PC-9 (cell line): Measurements from ENCODE around the gene MATK. TPM values are rescaled to one million over a fixed set of nuclear protein-coding genes. Genes with fewer than 3 reads are reported as not detected.

Experiments
- BruUV-seq: library from RNA; stranded (reverse); fragments of 400-500 nt; replicated peaks from 2 replicates; lab custom pipeline; 2021; lab: Mats Ljungman, UMichigan
- CTCF ChIA-PET: fragments of 300-600 bp; sonication (Branson Sonifier 250); formaldehyde crosslinking; loops from one replicate; lab custom pipeline; 2022; ENCODE audit warnings: antibody characterized with exemption; lab: Charles Lee
- POLR2A ChIA-PET: fragments of 300-600 bp; sonication (Branson Sonifier 250); formaldehyde crosslinking; loops from one replicate; lab custom pipeline; 2022; ENCODE audit warnings: antibody characterized with exemption; ENCODE audit not compliant: unreplicated experiment; lab: Charles Lee
- DNase-seq, 2 experiments: peaks; one replicate each; pipeline versions ENCODE4 v3.0.0 to v3.0.0-alpha.2; 2015 to 2022; ENCODE audit warnings: mixed read lengths in 1 of 2
- H2AFZ ChIP-seq: fragments of 200-600 bp; sonication (generic); 2 replicates; pipeline ENCODE4 v1.8.1; 2017; ENCODE audit warnings: antibody characterized with exemption
- H3F3A ChIP-seq: fragments of 200-600 bp; sonication (generic); 2 replicates; pipeline ENCODE4 v1.8.1; 2017; ENCODE audit warnings: antibody characterized with exemption, mild to moderate bottlenecking, low read depth; ENCODE audit not compliant: insufficient read depth
- H3K27ac ChIP-seq: fragments of 200-600 bp; sonication (generic); 2 replicates; pipeline ENCODE4 v1.6.1; 2016; ENCODE audit warnings: mixed run types
- H3K27me3 ChIP-seq: fragments of 200-600 bp; sonication (generic); 2 replicates; pipeline ENCODE4 v1.6.1; 2016; ENCODE audit warnings: low read depth, mixed run types; ENCODE audit not compliant: insufficient read depth
- H3K36me3 ChIP-seq: fragments of 200-600 bp; sonication (generic); 2 replicates; pipeline ENCODE4 v1.6.1; 2016; ENCODE audit warnings: low read depth, mixed run types
- H3K4me1 ChIP-seq: fragments of 200-600 bp; sonication (generic); replicated peaks from 2 replicates; pipeline ENCODE4 v1.6.1; 2016; ENCODE audit warnings: mixed run types; ENCODE audit not compliant: insufficient read depth
- H3K4me2 ChIP-seq: fragments of 200-600 bp; sonication (generic); 2 replicates; pipeline ENCODE4 v1.6.1; 2017; ENCODE audit warnings: mixed run types
- H3K4me3 ChIP-seq: fragments of 200-600 bp; sonication (generic); 2 replicates; pipeline ENCODE4 v1.6.1; 2016; ENCODE audit warnings: mixed run types
- H3K79me2 ChIP-seq: fragments of 200-600 bp; sonication (generic); 2 replicates; pipeline ENCODE4 v1.6.1; 2017; ENCODE audit warnings: low read depth, mixed run types
- H3K9me2 ChIP-seq: fragments of 200-600 bp; sonication (generic); 2 replicates; pipeline ENCODE4 v1.8.1; 2017; ENCODE audit warnings: mild to moderate bottlenecking; ENCODE audit not compliant: insufficient read depth
- H3K9me3 ChIP-seq: fragments of 200-600 bp; sonication (generic); 2 replicates; pipeline ENCODE4 v1.8.1; 2016; ENCODE audit warnings: low read depth; ENCODE audit not compliant: insufficient read depth
- H4K20me1 ChIP-seq: fragments of 200-600 bp; sonication (generic); 2 replicates; pipeline ENCODE4 v1.8.1; 2017; ENCODE audit not compliant: insufficient read depth
- CTCF ChIP-seq: fragments of 200-600 bp; sonication (generic); conservative IDR thresholded peaks from 2 replicates; pipeline ENCODE4 v1.6.1; 2017; ENCODE audit warnings: mixed run types, antibody characterized with exemption, mild to moderate bottlenecking, moderate library complexity
- EZH2 ChIP-seq: fragments of 200-600 bp; sonication (generic); IDR thresholded peaks from 2 replicates; pipeline ENCODE4 v1.8.0; 2017; ENCODE audit warnings: antibody characterized with exemption, low read depth
- intact Hi-C: fragments of 100-400 bp; cut with micrococcal nuclease; formaldehyde crosslinking; loops from one replicate; pipeline ENCODE4 v1.10.0; 2022; ENCODE audit not compliant: unreplicated experiment
- total RNA-seq: library from RNA; stranded (reverse); gene quantifications from 2 replicates; pipeline ENCODE4 v1.2.3, GENCODE V29; 2021

The MATK gene
- total RNA-seq, 1 experiment from 2014 or later = not detected

DNA sequence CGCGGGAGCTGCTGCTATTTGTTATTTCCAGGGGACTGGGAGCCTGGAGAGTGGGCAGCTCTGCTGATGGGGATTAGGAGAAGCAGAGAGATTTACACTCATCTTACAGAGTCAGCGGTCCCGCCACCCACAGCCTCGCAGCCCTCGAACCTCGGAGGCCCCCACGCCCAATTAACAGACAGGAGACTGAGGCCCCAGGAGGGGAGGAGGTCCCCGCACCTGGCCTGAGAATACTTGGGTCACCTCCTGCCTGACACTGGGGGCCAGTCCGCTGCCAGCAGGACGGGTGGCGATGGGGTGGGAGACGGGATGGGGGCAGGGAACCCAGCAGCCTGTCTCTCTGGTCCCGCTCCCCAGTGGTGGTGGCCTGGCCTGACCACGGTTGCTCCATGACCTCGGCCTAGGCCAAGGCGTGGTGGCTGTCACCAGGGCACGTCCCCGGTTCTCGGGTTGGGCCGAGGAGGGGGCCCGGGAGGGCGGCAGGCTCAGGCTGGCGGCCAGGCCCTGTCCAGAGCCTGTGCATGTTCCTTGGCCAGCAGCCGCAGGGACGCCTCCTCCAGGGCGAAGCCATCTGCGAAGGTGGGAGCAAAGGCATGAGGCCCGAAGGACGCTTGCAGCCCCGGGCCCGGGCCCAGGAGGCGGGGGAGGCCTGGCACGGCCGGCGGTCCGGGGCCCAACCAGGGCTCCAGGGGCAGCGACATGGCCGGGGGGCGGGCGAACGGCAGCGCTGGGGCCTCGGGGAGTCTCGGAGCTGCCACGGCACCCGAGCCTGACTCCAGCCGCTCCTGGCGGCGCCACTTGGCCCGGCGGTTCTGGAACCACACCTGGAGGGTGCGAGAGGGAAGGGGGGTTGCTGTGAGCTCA is 15.8 kb downstream of the MATK start:
- no peaks in the 10 kb centered on the region for H3K79me2 ChIP-seq
- no TSS peak for BruUV-seq
- ChIA-PET CTCF (no interaction called here), POLR2A (no interaction called here)
- no peaks in the 10 kb centered on the region for H3K9me3 ChIP-seq
- no peaks in the 10 kb centered on the region for H3F3A ChIP-seq
- no peaks in the 10 kb centered on the region for H3K4me1 ChIP-seq
- H3K27me3 ChIP-seq = no peaks in the 10 kb centered on the region
- H4K20me1 ChIP-seq = no peaks in the 10 kb centered on the region
- intact Hi-C loops = no loop called here
- no peak overlapping the region for H2AFZ ChIP-seq
- no peak for DNase-seq
- H3K4me3 ChIP-seq = no peak overlapping the region
- TF ChIP-seq CTCF = no peak
- TF ChIP-seq EZH2 = no peak
- H3K4me2 ChIP-seq = no peak overlapping the region
- H3K9me2 ChIP-seq = no peaks in the 10 kb centered on the region
- H3K27ac ChIP-seq = no peak overlapping the region
- H3K36me3 ChIP-seq = no peaks in the 10 kb centered on the region

- Histone ChIP-seq H3F3A (no peaks in the 10 kb centered on the region), H3K27ac (no peak overlapping the region), H3K9me2 (no peaks in the 10 kb centered on the region), H3K9me3 (no peaks in the 10 kb centered on the region), H3K79me2 (no peaks in the 10 kb centered on the region), H3K4me3 (no peak overlapping the region), H2AFZ (no peak overlapping the region), H3K4me2 (no peak overlapping the region), H4K20me1 (no peaks in the 10 kb centered on the region), H3K36me3 (no peaks in the 10 kb centered on the region), H3K4me1 (no peaks in the 10 kb centered on the region), H3K27me3 (no peaks in the 10 kb centered on the region)
- TF ChIP-seq CTCF (no peak), EZH2 (no peak)
- POLR2A ChIA-PET = no interaction called here
- BruUV-seq = no TSS peak
- intact Hi-C loops = no loop called here
- CTCF ChIA-PET = no interaction called here
- no peak for DNase-seq
These were observed 16.7 kb downstream of the MATK start for GRCh38 chr19:3769494-3769893.

GRCh38 chr19:3768748-3769099 is 17.5 kb downstream of the MATK start:
- no peaks in the 10 kb centered on the region for H3K79me2 ChIP-seq
- no peaks in the 10 kb centered on the region for H4K20me1 ChIP-seq
- intact Hi-C loops = no loop called here
- BruUV-seq = no TSS peak
- no peak overlapping the region for H2AFZ ChIP-seq
- ChIA-PET CTCF (no interaction called here), POLR2A (no interaction called here)
- no peaks in the 10 kb centered on the region for H3K4me1 ChIP-seq
- no peaks in the 10 kb centered on the region for H3K9me3 ChIP-seq
- H3K36me3 ChIP-seq = no peaks in the 10 kb centered on the region
- DNase-seq = no peak
- H3K9me2 ChIP-seq = no peaks in the 10 kb centered on the region
- TF ChIP-seq CTCF (no peak), EZH2 (no peak)
- no peak overlapping the region for H3K27ac ChIP-seq
- H3K4me3 ChIP-seq = no peak overlapping the region
- H3K4me2 ChIP-seq = no peak overlapping the region
- H3F3A ChIP-seq = no peaks in the 10 kb centered on the region
- H3K27me3 ChIP-seq = no peaks in the 10 kb centered on the region
